Effector memory CD4-positive, alpha-beta T cell (primary cell): ENCODE data around the gene NOD1.

ENCODE experiments used
- DNase-seq, 3 donors: peaks; one replicate each; pipeline ENCODE4 v3.0.0-alpha.2; 2020
- H3K27ac ChIP-seq: 2 replicates; pipeline ENCODE4 v1.7.0; 2013; ENCODE audit warnings: mild to moderate bottlenecking, low read length, moderate library complexity; ENCODE audit not compliant: insufficient read depth, poor library complexity, severe bottlenecking
- H3K27me3 ChIP-seq: replicated peaks from 2 replicates; pipeline ENCODE4 v1.7.0; 2013; ENCODE audit warnings: mild to moderate bottlenecking, low read length; ENCODE audit not compliant: insufficient read depth, control insufficient read depth, poor library complexity, severe bottlenecking
- H3K36me3 ChIP-seq: 2 replicates; pipeline ENCODE4 v1.7.0; 2013; ENCODE audit warnings: mild to moderate bottlenecking, low read length, moderate library complexity; ENCODE audit not compliant: control insufficient read depth, insufficient read depth
- H3K4me1 ChIP-seq: 2 replicates; pipeline ENCODE4 v1.7.0; 2013; ENCODE audit warnings: low read length, mild to moderate bottlenecking; ENCODE audit not compliant: control insufficient read depth, insufficient read depth, poor library complexity, severe bottlenecking
- H3K4me3 ChIP-seq: 2 replicates; pipeline ENCODE4 v1.7.0; 2013; ENCODE audit warnings: low read length, low read depth, mild to moderate bottlenecking; ENCODE audit not compliant: insufficient read depth, poor library complexity, severe bottlenecking
- H3K9me3 ChIP-seq: 2 replicates; pipeline ENCODE4 v1.7.0; 2013; ENCODE audit warnings: mild to moderate bottlenecking, low read length, moderate library complexity; ENCODE audit not compliant: control insufficient read depth

Gene NOD1

DNA sequence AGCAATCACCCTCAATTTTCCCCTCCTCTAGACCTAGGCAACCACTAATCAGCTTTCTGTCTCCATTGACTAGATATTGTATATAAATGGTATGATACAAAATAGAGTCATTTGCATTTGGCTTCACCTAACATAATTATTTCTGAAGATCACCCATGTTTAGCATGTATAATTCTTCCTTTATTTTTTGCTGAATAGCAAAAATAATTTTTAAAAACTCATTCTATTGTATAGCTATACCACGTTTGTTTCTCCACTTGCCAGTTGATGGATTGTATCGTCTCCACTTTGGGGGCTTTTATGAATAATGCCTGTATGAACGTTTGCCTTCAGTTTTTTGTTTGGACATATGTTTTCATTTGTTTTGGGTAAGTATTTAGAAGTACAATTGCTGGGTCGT is 98.8 kb downstream of the NOD1 start:
- Histone ChIP-seq H3K36me3 (no peaks in the 10 kb centered on the region), H3K9me3 (no peaks in the 10 kb centered on the region), H3K4me1 (no peaks in the 10 kb centered on the region), H3K4me3 (no peak overlapping the region), H3K27ac (no peak overlapping the region), H3K27me3 (no peaks in the 10 kb centered on the region)
- DNase-seq = no peak

DNA sequence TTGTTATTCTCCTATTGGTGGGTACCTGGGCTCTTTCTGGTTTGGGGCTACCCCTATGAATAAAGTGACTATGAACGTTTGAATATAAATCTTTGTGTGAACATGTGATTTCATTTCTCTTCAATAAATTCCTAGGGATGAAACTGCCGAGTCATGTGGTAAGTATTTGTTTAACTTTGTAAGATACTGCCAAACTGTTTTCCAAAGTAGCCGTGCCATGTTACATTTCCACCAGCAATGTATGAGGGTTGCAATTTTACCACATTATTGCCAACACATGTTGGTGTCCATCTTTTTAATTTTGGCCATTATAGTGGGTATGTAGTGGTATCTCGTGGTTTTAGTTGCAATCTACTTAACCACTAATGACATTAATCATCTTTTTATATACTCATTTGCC is 99.5 kb downstream of the NOD1 start:
- DNase-seq = no peak
- H3K27ac ChIP-seq = no peak overlapping the region
- H3K4me1 ChIP-seq = no peaks in the 10 kb centered on the region
- H3K4me3 ChIP-seq = no peak overlapping the region
- no peaks in the 10 kb centered on the region for H3K9me3 ChIP-seq
- no peaks in the 10 kb centered on the region for H3K36me3 ChIP-seq
- no peaks in the 10 kb centered on the region for H3K27me3 ChIP-seq

DNA sequence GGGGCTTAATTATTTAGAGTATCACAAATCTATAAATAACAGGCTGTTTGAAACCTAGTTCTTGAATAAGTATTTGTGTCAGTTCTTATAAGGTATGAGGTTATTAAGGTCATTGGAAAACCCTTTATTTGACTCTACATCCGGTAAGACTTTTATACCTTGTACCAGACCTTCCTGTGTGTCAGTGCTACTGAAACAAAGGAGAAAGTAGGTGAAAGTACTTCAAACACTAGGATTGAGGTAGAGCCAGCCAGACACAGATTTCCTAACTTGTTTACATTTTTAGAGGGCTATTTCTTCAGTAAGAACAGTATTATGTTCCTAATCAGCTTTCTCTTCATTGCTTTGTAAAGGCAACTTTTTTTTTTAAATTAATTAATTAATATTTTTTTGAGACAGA is 100.3 kb downstream of the NOD1 start:
- H3K4me1 ChIP-seq = no peaks in the 10 kb centered on the region
- no peak for DNase-seq
- no peaks in the 10 kb centered on the region for H3K27me3 ChIP-seq
- H3K4me3 ChIP-seq = no peak overlapping the region
- H3K36me3 ChIP-seq = no peaks in the 10 kb centered on the region
- H3K27ac ChIP-seq = no peak overlapping the region
- no peaks in the 10 kb centered on the region for H3K9me3 ChIP-seq
